CD4-positive, alpha-beta T cell treated with Interleukin-15 for 1 hour (primary cell): Measurements from ENCODE around the gene TRPV4.
"Not testable (repeated sequence)": the region's sequence is repeated elsewhere in the genome, so short reads cannot be mapped to it uniquely, and the experiment has no call there.

Experiments
- DNase-seq: peaks from one replicate; pipeline ENCODE4 v3.0.0-alpha.2; 2020

TRPV4 gene

GRCh38 chr12:109858764-109859163 is 25.6 kb upstream of the TRPV4 start:
- no peak for DNase-seq

GRCh38 chr12:109857715-109858114 is 24.5 kb upstream of the TRPV4 start:
- no peak for DNase-seq

GRCh38 chr12:109855377-109855776 is 22.2 kb upstream of the TRPV4 start:
- no peak for DNase-seq

- not testable (repeated sequence) for DNase-seq
Measured at GRCh38 chr12:109850518-109850917, 17.3 kb upstream of the TRPV4 start.

GRCh38 chr12:109847142-109847735 is 14.0 kb upstream of the TRPV4 start:
- DNase-seq, result no peak

GRCh38 chr12:109845824-109846205 is 12.6 kb upstream of the TRPV4 start:
- DNase-seq, result no peak

GRCh38 chr12:109844983-109845823 is 12.0 kb upstream of the TRPV4 start:
- peak; percentile 83 for DNase-seq

GRCh38 chr12:109844091-109844490 is 10.9 kb upstream of the TRPV4 start:
- DNase-seq, result no peak

- DNase-seq, result no peak
Measured at GRCh38 chr12:109842021-109842420, 8.8 kb upstream of the TRPV4 start.

- no peak for DNase-seq
Measured at GRCh38 chr12:109841356-109841755, 8.2 kb upstream of the TRPV4 start.

GRCh38 chr12:109840305-109841074 is 7.3 kb upstream of the TRPV4 start:
- no peak for DNase-seq

GRCh38 chr12:109839444-109839843 is 6.2 kb upstream of the TRPV4 start:
- no peak for DNase-seq

- DNase-seq, result no peak
Measured at GRCh38 chr12:109836916-109837315, 3.7 kb upstream of the TRPV4 start.

- DNase-seq, result no peak
Measured at GRCh38 chr12:109835827-109836226, 2.6 kb upstream of the TRPV4 start.

- no peak for DNase-seq
Measured at GRCh38 chr12:109832541-109833306, 474 bp downstream of the TRPV4 start.

GRCh38 chr12:109831929-109832328 is 1.3 kb downstream of the TRPV4 start:
- DNase-seq, result no peak

GRCh38 chr12:109831365-109831764 is 1.8 kb downstream of the TRPV4 start:
- no peak for DNase-seq

GRCh38 chr12:109830718-109831117 is 2.5 kb downstream of the TRPV4 start:
- DNase-seq, result no peak

GRCh38 chr12:109830267-109830666 is 2.9 kb downstream of the TRPV4 start:
- DNase-seq, result no peak

- DNase-seq, result no peak
Measured at GRCh38 chr12:109829667-109830066, 3.5 kb downstream of the TRPV4 start.

- no peak for DNase-seq
Measured at GRCh38 chr12:109828754-109829511, 4.3 kb downstream of the TRPV4 start.
